Natural killer cell (primary cell): Measurements from ENCODE around the gene TBC1D4. TPM values are rescaled to one million over a fixed set of nuclear protein-coding genes. Genes with fewer than 3 reads are reported as not detected.

Experiments
- ATAC-seq, 3 donors: fragments of 150-1000 bp in 2 of 3; fragments of 200-7000 bp in 1 of 3; cut with Tn5 transposase; 1 replicate in 1 of 3; 2 replicates in 2 of 3; pipeline ENCODE4 v1.10.0; 2021; ENCODE audit warnings: mild to moderate bottlenecking in 2 of 3, moderate library complexity in 2 of 3
- DNase-seq, 2 donors: peaks; one replicate each; pipeline versions ENCODE4 v3.0.0 to v3.0.0-alpha.2; 2013 to 2021; ENCODE audit warnings: mixed read lengths in 1 of 2
- H3K27ac ChIP-seq: one replicate; pipeline ENCODE4 v1.5.1; 2013; ENCODE audit warnings: mild to moderate bottlenecking, low read length
- H3K27me3 ChIP-seq: one replicate; pipeline ENCODE4 v1.6.1; 2013; ENCODE audit warnings: low read length; ENCODE audit not compliant: control insufficient read depth, insufficient read depth
- H3K36me3 ChIP-seq: one replicate; pipeline ENCODE4 v1.6.1; 2013; ENCODE audit warnings: low read length; ENCODE audit not compliant: control insufficient read depth, insufficient read depth
- H3K4me1 ChIP-seq: one replicate; pipeline ENCODE4 v1.6.1; 2013; ENCODE audit warnings: low read length; ENCODE audit not compliant: control insufficient read depth, insufficient read depth
- H3K4me3 ChIP-seq: one replicate; pipeline ENCODE4 v1.5.1; 2013; ENCODE audit warnings: low read length
- H3K9me3 ChIP-seq: one replicate; pipeline ENCODE4 v1.6.1; 2013; ENCODE audit warnings: low read length; ENCODE audit not compliant: control insufficient read depth, insufficient read depth
- H3K27ac Mint-ChIP-seq, 2 donors: one replicate each; pipeline ENCODE4 v1.8.0; 2022; ENCODE audit warnings: mild to moderate bottlenecking in 2 of 2, mixed read lengths in 2 of 2, moderate library complexity in 1 of 2
- H3K27me3 Mint-ChIP-seq, 2 donors: one replicate each; pipeline ENCODE4 v1.8.0; 2022; ENCODE audit warnings: low read depth in 2 of 2, mixed read lengths in 2 of 2
- H3K36me3 Mint-ChIP-seq: one replicate; pipeline ENCODE4 v1.8.0; 2022; ENCODE audit warnings: mixed read lengths
- H3K4me1 Mint-ChIP-seq, 2 donors: one replicate each; pipeline ENCODE4 v1.8.0; 2022; ENCODE audit warnings: mixed read lengths in 2 of 2
- H3K4me3 Mint-ChIP-seq: one replicate; pipeline ENCODE4 v1.8.0; 2022; ENCODE audit warnings: mild to moderate bottlenecking, moderate library complexity, mixed read lengths
- H3K9me3 Mint-ChIP-seq, 2 donors: one replicate each; pipeline ENCODE4 v1.8.0; 2022; ENCODE audit warnings: mixed read lengths in 2 of 2
- CTCF ChIP-seq: fragments of 200-600 bp; IDR thresholded peaks from one replicate; pipeline ENCODE4 v1.8.0; 2022; ENCODE audit warnings: antibody characterized with exemption
- WGBS: methylation state at CpG from one replicate; pipeline ENCODE4 v1.1.7; 2013; ENCODE audit warnings: missing lambda C conversion rate; ENCODE audit not compliant: insufficient coverage; 5-methylcytosine and 5-hydroxymethylcytosine counted together
- intact Hi-C: fragments of 100-400 bp; cut with micrococcal nuclease; formaldehyde crosslinking; loops from one replicate; pipeline ENCODE4 v1.14.2; 2022
- total RNA-seq, 4 donors: library from RNA; stranded (reverse); fragments of 120-200 nt in 1 of 4; gene quantifications; one replicate each; pipeline versions ENCODE4 v1.2.3 to v1.2.4, GENCODE V29; 2013 to 2022

The TBC1D4 gene
- total RNA-seq, 3 donors from 2014 or later (not counting 1 experiment from before 2014, with no cell fraction given), result 0.54 to 5.1 (median 3.7) TPM

DNA sequence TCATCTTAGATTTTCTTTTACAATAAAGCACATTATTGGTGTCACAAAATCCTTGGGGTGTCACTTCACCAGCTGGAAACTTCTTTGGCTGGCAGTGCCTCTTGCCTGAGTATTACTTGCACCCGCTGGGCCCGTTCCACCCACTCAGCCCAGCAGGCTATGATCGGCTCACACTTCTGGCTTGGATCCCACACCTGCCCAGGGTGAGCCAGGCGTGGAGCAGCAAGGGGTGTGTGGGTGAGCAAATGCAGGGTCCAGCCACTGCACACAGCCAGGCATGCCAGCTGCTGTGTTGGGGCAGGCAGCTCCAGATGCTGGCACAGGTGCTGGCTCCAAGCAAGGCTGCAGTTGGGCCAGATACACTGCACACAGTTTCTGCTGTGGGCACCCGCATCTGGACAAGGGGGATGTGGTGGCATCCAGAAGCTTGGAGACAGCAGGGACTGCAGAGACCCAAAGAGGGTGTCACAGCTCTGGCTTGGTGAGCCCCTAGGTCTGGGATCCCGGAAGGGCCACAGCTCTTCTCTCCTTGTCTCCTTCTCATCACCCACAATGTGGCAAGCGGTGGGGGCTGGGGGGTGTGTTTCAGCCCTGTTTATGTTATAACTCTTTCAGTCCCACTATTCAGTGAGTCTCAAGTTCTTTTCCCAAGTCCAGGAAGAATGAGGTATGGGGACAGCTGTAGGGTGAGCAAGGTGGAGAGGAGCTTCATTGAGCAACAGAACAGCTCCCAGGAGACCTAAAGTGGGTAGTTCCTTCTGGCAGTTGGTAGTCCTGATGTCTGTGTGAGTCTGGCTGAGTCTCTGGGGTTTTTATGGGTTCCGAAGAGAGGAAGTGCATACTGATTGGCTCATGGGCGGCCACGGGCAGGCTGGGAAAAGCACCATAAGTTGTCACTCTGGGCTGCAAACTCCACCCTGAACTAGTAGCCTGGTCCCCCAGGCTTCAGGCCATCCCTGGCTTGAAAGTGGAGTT is 25.3 kb upstream of the TBC1D4 start:
- no peak overlapping the region for H3K4me3 Mint-ChIP-seq
- ATAC-seq, result no peak
- DNase-seq, result no peak
- H3K27ac Mint-ChIP-seq, result no peak overlapping the region
- intact Hi-C loops, result no loop called here
- H3K27me3 Mint-ChIP-seq, result no peaks in the 10 kb centered on the region
- TF ChIP-seq CTCF, result no peak
- H3K36me3 ChIP-seq, result no peaks in the 10 kb centered on the region
- no peaks in the 10 kb centered on the region for H3K9me3 Mint-ChIP-seq
- H3K4me3 ChIP-seq, result no peak overlapping the region
- H3K4me1 ChIP-seq, result no peaks in the 10 kb centered on the region
- H3K27me3 ChIP-seq, result no peaks in the 10 kb centered on the region
- H3K27ac ChIP-seq, result no peak overlapping the region
- peaks cover 0 to 4% of the 10 kb centered on the region in 2 donors for H3K4me1 Mint-ChIP-seq
- no peaks in the 10 kb centered on the region for H3K36me3 Mint-ChIP-seq
- WGBS, result 87% methylated on average over 9 of the region's 10 CpGs
- H3K9me3 ChIP-seq, result no peaks in the 10 kb centered on the region

DNA sequence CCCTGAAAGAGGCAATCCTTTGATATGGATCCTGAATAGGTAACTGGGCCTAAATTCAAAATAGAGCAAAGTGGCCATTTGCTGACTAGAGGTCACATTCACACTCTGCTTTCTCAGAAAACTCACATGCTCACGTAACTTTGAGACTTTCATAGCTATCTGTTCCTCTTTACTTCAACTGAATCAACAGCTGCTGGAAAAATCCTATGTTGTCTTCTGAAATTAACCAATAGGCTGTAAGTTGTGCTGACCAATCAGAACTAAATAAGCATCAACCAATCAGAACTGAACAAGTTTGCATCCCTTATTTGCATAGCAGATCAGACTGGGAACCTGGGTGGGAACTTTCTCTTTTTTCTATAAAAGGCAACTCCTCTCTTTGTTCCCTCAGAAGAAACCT is 24.0 kb upstream of the TBC1D4 start:
- H3K36me3 Mint-ChIP-seq, result no peaks in the 10 kb centered on the region
- H3K9me3 Mint-ChIP-seq, result no peaks in the 10 kb centered on the region
- Histone ChIP-seq H3K4me1 (no peaks in the 10 kb centered on the region), H3K9me3 (no peaks in the 10 kb centered on the region), H3K27me3 (no peaks in the 10 kb centered on the region), H3K4me3 (no peak overlapping the region), H3K27ac (no peak overlapping the region), H3K36me3 (no peaks in the 10 kb centered on the region)
- DNase-seq (no peak), ATAC-seq (no peak)
- WGBS, result 81% methylated on average over 1 of the region's 1 CpG
- intact Hi-C loops, result no loop called here
- H3K4me1 Mint-ChIP-seq, result no peaks in the 10 kb centered on the region
- TF ChIP-seq CTCF, result no peak
- no peak overlapping the region for H3K4me3 Mint-ChIP-seq
- H3K27me3 Mint-ChIP-seq, result no peaks in the 10 kb centered on the region
- H3K27ac Mint-ChIP-seq, result no peak overlapping the region

DNA sequence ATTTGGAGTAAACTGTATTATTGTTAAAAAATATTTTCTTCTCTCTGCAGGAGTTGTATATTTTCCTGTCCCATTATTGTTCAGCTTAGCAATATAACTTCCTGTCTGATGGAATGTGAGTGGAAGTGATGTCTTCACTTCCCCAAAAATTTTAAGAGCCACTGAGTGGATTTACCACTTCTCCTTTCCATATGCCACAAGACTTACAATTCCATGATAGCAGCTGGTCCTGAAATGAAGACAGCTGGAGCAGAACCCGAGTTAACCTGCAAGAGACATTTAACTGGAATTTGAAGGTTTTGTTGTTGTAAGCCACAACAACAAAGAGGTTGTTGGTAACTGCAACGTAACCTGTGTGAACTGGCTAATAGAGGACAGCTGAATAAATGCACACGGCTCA is 23.4 kb upstream of the TBC1D4 start:
- Mint-ChIP-seq H3K9me3 (no peaks in the 10 kb centered on the region), H3K27me3 (no peaks in the 10 kb centered on the region), H3K4me1 (no peaks in the 10 kb centered on the region), H3K36me3 (no peaks in the 10 kb centered on the region), H3K27ac (no peak overlapping the region), H3K4me3 (no peak overlapping the region)
- intact Hi-C loops, result no loop called here
- no peaks in the 10 kb centered on the region for H3K36me3 ChIP-seq
- no peak overlapping the region for H3K27ac ChIP-seq
- DNase-seq (no peak), ATAC-seq (no peak)
- no peak overlapping the region for H3K4me3 ChIP-seq
- H3K27me3 ChIP-seq, result no peaks in the 10 kb centered on the region
- no peaks in the 10 kb centered on the region for H3K4me1 ChIP-seq
- WGBS, result 44% methylated on average over 2 of the region's 3 CpGs
- no peaks in the 10 kb centered on the region for H3K9me3 ChIP-seq
- TF ChIP-seq CTCF, result no peak
